Progenitor cell of endocrine pancreas (in vitro differentiated cells): Measurements from ENCODE around the gene SGCD. TPM values are rescaled to one million over a fixed set of nuclear protein-coding genes. Genes with fewer than 3 reads are reported as not detected.

ENCODE experiments used
- DNase-seq: peaks from one replicate; pipeline ENCODE4 v3.0.0; 2021; ENCODE audit warnings: low spot score; ENCODE audit not compliant: unreplicated experiment
- H3K27ac Mint-ChIP-seq: 2 replicates; pipeline ENCODE4 v1.8.0; 2021; ENCODE audit warnings: mild to moderate bottlenecking, moderate library complexity, mixed read lengths
- H3K27me3 Mint-ChIP-seq: 2 replicates; pipeline ENCODE4 v1.8.0; 2021; ENCODE audit warnings: mixed read lengths
- H3K36me3 Mint-ChIP-seq: 2 replicates; pipeline ENCODE4 v1.8.0; 2022; ENCODE audit warnings: mixed read lengths; ENCODE audit not compliant: insufficient read depth
- H3K4me1 Mint-ChIP-seq: 2 replicates; pipeline ENCODE4 v1.8.0; 2021; ENCODE audit warnings: low read depth, mixed read lengths
- H3K4me3 Mint-ChIP-seq: 2 replicates; pipeline ENCODE4 v1.8.0; 2021; ENCODE audit warnings: low read depth, mild to moderate bottlenecking, moderate library complexity, mixed read lengths
- H3K9me3 Mint-ChIP-seq: 2 replicates; pipeline ENCODE4 v1.8.0; 2021; ENCODE audit warnings: low read depth, mixed read lengths
- total RNA-seq: library from RNA; stranded (reverse); gene quantifications from 2 replicates; pipeline ENCODE4 v1.2.1, GENCODE V29; 2021
- TF ChIP-seq, protein P1 (sequence below): fragments of 200-600 bp; sonication (generic); IDR thresholded peaks from one replicate; pipeline ENCODE4 v1.5.0; 2021; ENCODE audit warnings: antibody characterized with exemption, mild to moderate bottlenecking; ENCODE audit not compliant: unreplicated experiment

SGCD gene
- total RNA-seq, 1 donor from 2014 or later: 5.9 TPM

DNA sequence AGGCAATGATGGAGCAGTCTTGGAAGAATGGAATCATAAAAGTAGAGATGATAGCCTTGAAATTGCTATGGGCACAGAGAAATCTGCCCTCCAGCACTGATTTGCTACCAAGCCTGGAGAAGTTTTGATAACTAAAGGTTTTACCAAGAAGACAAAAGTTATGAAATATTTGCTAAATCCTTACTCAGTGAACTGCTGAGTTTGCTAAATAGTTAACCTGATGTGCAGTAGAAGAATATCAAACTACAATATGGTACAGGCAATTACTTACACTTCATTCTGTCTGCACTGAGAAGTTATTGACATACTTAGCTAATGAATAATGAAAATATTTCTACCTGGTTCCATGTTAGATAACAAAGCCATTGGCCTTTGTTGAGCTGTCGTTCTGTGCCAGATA lies 124.5 kb downstream of the SGCD start:
- Mint-ChIP-seq H3K36me3 (no peaks in the 10 kb centered on the region), H3K27ac (no peak overlapping the region), H3K27me3 (peaks cover 7% of the 10 kb centered on the region), H3K4me1 (peaks cover 9% of the 10 kb centered on the region), H3K9me3 (no peaks in the 10 kb centered on the region), H3K4me3 (no peak overlapping the region)
- DNase-seq: no peak
- TF ChIP-seq, protein P1, sequence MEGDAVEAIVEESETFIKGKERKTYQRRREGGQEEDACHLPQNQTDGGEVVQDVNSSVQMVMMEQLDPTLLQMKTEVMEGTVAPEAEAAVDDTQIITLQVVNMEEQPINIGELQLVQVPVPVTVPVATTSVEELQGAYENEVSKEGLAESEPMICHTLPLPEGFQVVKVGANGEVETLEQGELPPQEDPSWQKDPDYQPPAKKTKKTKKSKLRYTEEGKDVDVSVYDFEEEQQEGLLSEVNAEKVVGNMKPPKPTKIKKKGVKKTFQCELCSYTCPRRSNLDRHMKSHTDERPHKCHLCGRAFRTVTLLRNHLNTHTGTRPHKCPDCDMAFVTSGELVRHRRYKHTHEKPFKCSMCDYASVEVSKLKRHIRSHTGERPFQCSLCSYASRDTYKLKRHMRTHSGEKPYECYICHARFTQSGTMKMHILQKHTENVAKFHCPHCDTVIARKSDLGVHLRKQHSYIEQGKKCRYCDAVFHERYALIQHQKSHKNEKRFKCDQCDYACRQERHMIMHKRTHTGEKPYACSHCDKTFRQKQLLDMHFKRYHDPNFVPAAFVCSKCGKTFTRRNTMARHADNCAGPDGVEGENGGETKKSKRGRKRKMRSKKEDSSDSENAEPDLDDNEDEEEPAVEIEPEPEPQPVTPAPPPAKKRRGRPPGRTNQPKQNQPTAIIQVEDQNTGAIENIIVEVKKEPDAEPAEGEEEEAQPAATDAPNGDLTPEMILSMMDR: no peak

DNA sequence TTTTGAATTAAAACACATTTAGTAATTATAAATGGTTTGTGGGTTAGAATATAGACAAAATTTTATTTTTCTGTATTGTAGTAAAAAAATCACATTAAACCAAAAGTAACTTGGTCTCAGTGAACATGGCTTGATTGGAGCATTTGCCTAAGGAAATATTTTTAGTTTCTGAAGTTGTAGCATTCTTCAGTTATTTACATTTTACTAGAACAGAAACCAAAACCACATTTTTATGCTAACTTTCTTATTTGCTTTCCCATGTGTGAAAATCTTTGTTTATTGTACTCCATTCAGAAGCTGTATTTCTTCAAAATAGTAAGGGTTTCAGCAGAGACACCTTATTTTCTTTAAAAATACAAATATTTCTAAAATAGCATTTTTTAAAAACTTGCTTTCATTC lies 129.9 kb downstream of the SGCD start:
- Mint-ChIP-seq H3K4me3 (no peak overlapping the region), H3K27ac (no peak overlapping the region), H3K9me3 (no peaks in the 10 kb centered on the region), H3K4me1 (peaks cover 9% of the 10 kb centered on the region), H3K36me3 (no peaks in the 10 kb centered on the region), H3K27me3 (peaks cover 7% of the 10 kb centered on the region)
- TF ChIP-seq, protein P1: no peak
- DNase-seq: no peak

DNA sequence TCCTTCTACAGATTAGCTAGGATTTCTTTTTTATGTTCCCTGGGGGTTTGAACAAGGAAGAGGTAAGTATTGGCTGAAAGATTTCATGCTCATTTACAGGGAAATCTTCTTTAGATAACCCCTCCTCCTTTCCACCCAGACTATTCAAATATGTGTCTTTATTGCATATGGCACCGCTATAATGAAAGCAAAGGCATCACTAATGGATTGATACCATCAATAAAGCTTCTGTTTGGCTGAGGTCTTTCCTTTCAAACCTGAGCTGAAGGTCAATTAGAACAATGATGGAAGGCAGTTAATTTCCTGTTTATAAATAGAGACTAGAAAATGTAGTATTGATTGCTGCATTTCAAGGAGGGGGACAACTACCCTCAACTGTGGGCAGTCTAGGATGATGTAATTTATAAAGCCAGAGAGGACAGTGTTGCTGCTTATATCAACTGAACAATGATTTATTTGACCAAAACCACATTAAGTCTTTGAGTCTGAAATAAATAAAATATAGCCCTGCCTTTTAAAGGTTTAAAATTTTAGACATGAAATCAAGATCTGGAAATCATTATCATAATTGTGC lies 132.9 kb downstream of the SGCD start:
- Mint-ChIP-seq H3K36me3 (no peaks in the 10 kb centered on the region), H3K27me3 (peaks cover 4% of the 10 kb centered on the region), H3K9me3 (no peaks in the 10 kb centered on the region), H3K4me1 (peaks cover 5% of the 10 kb centered on the region), H3K4me3 (no peak overlapping the region), H3K27ac (no peak overlapping the region)
- DNase-seq: no peak
- TF ChIP-seq, protein P1: no peak

DNA sequence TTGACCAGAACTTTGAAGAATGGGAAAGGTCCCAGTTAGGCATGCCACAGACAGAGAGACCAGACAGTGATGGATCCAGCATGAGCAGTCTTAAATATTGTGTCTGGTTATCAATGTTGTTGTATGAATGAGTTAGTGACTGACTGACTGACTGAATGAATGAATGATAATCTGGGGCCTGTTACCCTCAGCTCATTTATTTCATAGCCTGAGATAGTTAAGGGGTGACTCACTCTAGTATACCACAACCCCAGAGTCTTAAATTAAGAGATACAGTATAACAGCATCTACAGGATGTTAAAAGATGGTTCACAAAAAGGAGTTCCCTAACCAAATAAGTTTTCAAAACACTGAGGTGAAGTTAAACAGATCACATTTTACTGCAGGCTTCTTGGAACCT lies 133.5 kb downstream of the SGCD start:
- TF ChIP-seq, protein P1: no peak
- DNase-seq: no peak
- Mint-ChIP-seq H3K9me3 (no peaks in the 10 kb centered on the region), H3K4me1 (peaks cover 5% of the 10 kb centered on the region), H3K4me3 (no peak overlapping the region), H3K27ac (no peak overlapping the region), H3K36me3 (no peaks in the 10 kb centered on the region), H3K27me3 (peaks cover 4% of the 10 kb centered on the region)

DNA sequence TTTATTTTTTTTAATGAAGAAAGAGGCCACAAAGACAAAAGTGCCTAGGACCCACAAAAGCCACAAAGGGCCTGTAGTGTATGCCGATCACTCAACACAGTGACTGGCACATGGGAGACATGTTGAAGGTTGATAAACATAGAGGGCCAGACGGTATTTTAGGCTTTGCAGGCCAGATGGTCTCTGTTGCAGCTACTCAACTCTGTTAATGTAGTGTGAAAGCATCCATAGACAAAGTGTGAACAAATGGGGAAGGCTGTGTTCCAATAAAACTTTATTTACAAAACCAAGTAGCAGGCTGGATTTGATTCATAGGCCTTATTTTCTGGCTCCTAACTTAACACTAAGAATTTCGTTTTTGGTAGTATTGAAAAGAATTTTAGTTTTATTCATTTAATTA lies 139.9 kb downstream of the SGCD start:
- no peak overlapping the region for H3K27ac Mint-ChIP-seq
- H3K9me3 Mint-ChIP-seq: no peaks in the 10 kb centered on the region
- H3K27me3 Mint-ChIP-seq: no peaks in the 10 kb centered on the region
- H3K36me3 Mint-ChIP-seq: no peaks in the 10 kb centered on the region
- TF ChIP-seq, protein P1: no peak
- H3K4me1 Mint-ChIP-seq: peaks cover under 1% of the 10 kb centered on the region
- H3K4me3 Mint-ChIP-seq: no peak overlapping the region
- DNase-seq: no peak
